ENCODE measurements around the gene KCNH8.

DNA sequence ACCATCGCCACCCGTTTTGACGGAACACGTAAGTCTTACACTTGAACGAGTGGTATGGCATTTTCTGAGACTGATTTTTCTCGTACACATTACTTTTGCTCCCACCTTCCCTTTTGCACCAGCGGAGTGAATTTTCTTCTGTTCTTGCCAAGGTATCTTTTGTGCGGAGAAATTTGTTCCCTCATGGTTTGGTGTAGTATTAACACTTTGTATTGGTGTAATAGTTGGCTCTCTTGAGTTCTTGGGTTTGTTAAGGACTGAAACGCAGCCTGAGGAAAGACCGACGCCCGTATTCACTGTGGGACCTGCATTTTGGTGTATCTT lies 420 bp downstream of the KCNH8 start:
- TF ChIP-seq YY1 (IDR thresholded peaks at IDR 0.05; ENCODE audit: insufficient read depth, insufficient read length) (no peak), SUZ12 (IDR thresholded peaks at IDR 0.05; ENCODE audit: extremely low read depth, insufficient read depth, insufficient read length) (no peak)

Data from NT2/D1 (cell line).